Right cardiac atrium (tissue), 5 donors: Measurements from ENCODE around the gene NCKAP5L. TPM values are rescaled to one million over a fixed set of nuclear protein-coding genes. Genes with fewer than 3 reads are reported as not detected.

Experiments used
- ATAC-seq, 2 donors: fragments of 200-7000 bp; cut with Tn5 transposase; one replicate each; pipeline versions ENCODE4 v1.8.0 to v1.9.1; 2020; ENCODE audit warnings: moderate library complexity in 2 of 2, mild to moderate bottlenecking in 1 of 2
- DNase-seq, 3 donors: peaks; one replicate each; pipeline ENCODE4 v3.0.0-alpha.2; 2020
- H3K27ac ChIP-seq: one replicate; pipeline ENCODE4 v1.5.1; 2013; ENCODE audit warnings: mild to moderate bottlenecking, low read length, control low read depth, moderate library complexity
- H3K27me3 ChIP-seq: one replicate; pipeline ENCODE4 v1.6.1; 2013; ENCODE audit not compliant: control insufficient read depth, insufficient read depth
- H3K4me1 ChIP-seq: one replicate; pipeline ENCODE4 v1.6.1; 2013; ENCODE audit warnings: low read length; ENCODE audit not compliant: control insufficient read depth, insufficient read depth
- H3K4me3 ChIP-seq: one replicate; pipeline ENCODE4 v1.5.1; 2013; ENCODE audit warnings: low read length, control low read depth
- H3K9me3 ChIP-seq: one replicate; pipeline ENCODE4 v1.6.1; 2013; ENCODE audit warnings: low read length; ENCODE audit not compliant: control insufficient read depth
- WGBS: extraction: QIAGEN DNeasy Blood & Tissue Kit; methylation state at CpG from one replicate; pipeline ENCODE4 v1.1.7; 2013; 5-methylcytosine and 5-hydroxymethylcytosine counted together
- intact Hi-C, 4 donors: fragments of 100-400 bp; cut with DNase I; formaldehyde crosslinking; loops; one replicate each; pipeline versions ENCODE4 v1.11.0 to v1.14.0; 2022 to 2023
- polyA plus RNA-seq: library from polyadenylated mRNA; stranded (reverse); fragments of 200-250 nt; gene quantifications from one replicate; pipeline ENCODE4 v1.2.3, GENCODE V29; 2013
- total RNA-seq, 4 donors: library from RNA; stranded (reverse); fragmentation: NEBNext Ultra II Directional; extraction: Animal tissue kit (Norgen Biotek cat#: 25700); gene quantifications; one replicate each; pipeline ENCODE4 v1.2.1, GENCODE V29; 2021
- donor health status: healthy with polysubstance abuse.
- donor health status: DM: no; HTN: yes; CAD: no.
- donor health status: DM: no; HTN: no; CAD: no.
- donor health status: DM: no; HTN: yes; CAD: no; lungs with severe emphysema.
- donor health status: DM: yes; HTN: yes; CAD: no.

Gene NCKAP5L
- total and polyA plus RNA-seq, 5 donors: 18.1 to 23.2 (median 21.0) TPM

- WGBS: 78% methylated on average over 7 of the region's 7 CpGs
- peaks cover 5% of the 10 kb centered on the region for H3K4me1 ChIP-seq
- ATAC-seq (no peak), DNase-seq (no peak)
- H3K9me3 ChIP-seq: no peaks in the 10 kb centered on the region
- no peaks in the 10 kb centered on the region for H3K27me3 ChIP-seq
- no peak overlapping the region for H3K27ac ChIP-seq
- H3K4me3 ChIP-seq: no peak overlapping the region
- intact Hi-C loops: no loop called here
Measured at GRCh38 chr12:49798248-49798647, 30.0 kb downstream of the NCKAP5L start.

DNA sequence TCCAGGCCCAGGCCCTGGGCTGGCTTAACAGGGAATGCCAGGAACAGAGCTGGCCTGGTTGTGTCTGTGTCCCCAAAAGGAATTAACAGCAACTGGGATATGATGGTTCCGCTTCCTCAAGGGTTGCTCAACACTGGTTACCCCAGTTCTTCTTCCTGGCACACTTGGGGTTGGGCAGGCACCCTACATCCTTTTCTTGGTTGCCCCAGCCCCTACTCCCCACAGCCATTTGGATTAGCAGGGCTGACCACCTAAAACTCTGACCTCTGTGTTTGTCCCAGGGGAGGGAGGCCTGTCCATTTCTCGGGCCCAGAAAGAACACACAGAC is 30.8 kb downstream of the NCKAP5L start:
- ATAC-seq (no peak), DNase-seq (no peak)
- 69% methylated on average over 2 of the region's 2 CpGs for WGBS
- no peak overlapping the region for H3K27ac ChIP-seq
- peaks cover 5% of the 10 kb centered on the region for H3K4me1 ChIP-seq
- H3K4me3 ChIP-seq: no peak overlapping the region
- intact Hi-C loops: no loop called here
- H3K27me3 ChIP-seq: no peaks in the 10 kb centered on the region
- H3K9me3 ChIP-seq: no peaks in the 10 kb centered on the region

DNA sequence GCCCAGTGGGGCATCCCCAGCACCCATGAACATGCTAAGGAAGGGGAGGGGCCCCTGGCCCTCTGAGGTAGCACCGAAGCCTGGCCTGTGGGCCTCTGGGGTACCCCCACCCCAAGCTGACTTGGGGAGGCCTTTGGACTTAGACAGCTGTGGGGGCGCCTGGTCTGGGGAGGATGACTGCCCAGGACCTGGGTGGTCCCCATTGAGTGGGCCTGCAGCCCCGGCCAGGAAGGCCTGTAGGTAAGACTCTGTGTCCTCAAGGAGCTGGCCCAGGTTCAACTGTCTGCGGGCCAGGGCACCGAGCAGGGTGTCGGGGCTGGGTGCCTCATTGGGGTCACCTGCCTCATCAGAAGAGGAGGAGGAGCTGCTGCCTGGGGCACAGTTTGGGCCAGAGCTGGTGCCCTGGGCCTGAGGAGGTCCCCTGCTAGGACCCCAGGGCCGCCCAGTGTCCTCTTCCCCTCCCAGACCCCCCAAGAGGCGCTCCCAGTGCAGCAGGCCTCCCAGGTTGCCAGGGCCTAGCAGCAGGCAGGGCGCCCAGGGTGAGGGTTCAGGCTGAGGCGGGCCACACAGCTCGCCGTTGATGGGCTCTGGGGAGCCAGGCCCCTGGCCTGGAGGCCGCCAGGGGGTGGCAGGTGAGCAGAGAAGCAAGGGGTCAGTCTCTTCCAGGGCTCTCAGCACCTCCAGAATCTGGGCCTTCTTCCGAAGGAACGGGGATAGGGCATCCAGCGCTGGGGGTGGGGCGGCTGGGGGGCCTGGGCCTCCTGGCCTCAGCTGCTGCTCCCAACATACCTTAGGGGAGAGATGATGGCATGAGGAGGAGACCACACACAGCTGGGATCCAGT is 31.4 kb downstream of the NCKAP5L start:
- intact Hi-C loops: no loop called here
- Histone ChIP-seq H3K4me3 (no peak overlapping the region), H3K27ac (no peak overlapping the region), H3K9me3 (no peaks in the 10 kb centered on the region), H3K4me1 (peaks cover 5% of the 10 kb centered on the region), H3K27me3 (no peaks in the 10 kb centered on the region)
- WGBS: 89% methylated on average over 17 of the region's 17 CpGs
- no peak for DNase-seq
- no peak for ATAC-seq

- 91% methylated on average over 12 of the region's 12 CpGs for WGBS
- ATAC-seq: peak in 1 of 2 donors; percentile 1
Measured at GRCh38 chr12:49796155-49796554, 32.1 kb downstream of the NCKAP5L start.

DNA sequence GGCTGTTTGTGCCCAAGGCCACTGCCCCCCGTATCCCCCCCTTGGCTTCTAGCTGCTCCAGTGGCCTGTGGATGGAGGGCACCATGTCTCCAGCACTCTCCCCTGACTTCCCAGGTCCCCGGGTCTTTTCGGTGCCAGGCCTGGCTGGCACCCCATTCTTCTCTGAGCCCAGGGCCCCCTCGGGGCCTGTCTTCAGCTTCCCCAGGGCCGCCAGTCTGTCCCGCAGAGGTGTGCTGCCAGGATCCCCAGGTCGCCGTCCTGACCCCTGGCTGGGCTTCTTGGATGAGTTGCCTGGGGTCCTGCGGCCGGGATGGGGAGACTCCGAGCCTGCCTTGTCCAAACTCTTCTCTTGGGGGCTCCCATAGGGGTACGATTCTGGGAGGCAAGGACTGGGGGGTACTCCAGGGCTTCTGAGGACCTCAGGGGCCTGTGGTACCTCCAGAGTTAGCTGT is 32.5 kb downstream of the NCKAP5L start:
- H3K27ac ChIP-seq: no peak overlapping the region
- no peaks in the 10 kb centered on the region for H3K27me3 ChIP-seq
- 90% methylated on average over 12 of the region's 12 CpGs for WGBS
- DNase-seq (no peak), ATAC-seq (no peak)
- H3K4me1 ChIP-seq: peaks cover under 1% of the 10 kb centered on the region
- no peak overlapping the region for H3K4me3 ChIP-seq
- no peaks in the 10 kb centered on the region for H3K9me3 ChIP-seq
- intact Hi-C loops: no loop called here

More at GRCh38 chr12:49796155-49796554, 32.1 kb downstream of the NCKAP5L start:
- no peak for DNase-seq
- Histone ChIP-seq H3K27ac (no peak overlapping the region), H3K9me3 (no peaks in the 10 kb centered on the region), H3K27me3 (no peaks in the 10 kb centered on the region), H3K4me1 (peaks cover 5% of the 10 kb centered on the region), H3K4me3 (no peak overlapping the region)
- intact Hi-C loops: no loop called here

DNA sequence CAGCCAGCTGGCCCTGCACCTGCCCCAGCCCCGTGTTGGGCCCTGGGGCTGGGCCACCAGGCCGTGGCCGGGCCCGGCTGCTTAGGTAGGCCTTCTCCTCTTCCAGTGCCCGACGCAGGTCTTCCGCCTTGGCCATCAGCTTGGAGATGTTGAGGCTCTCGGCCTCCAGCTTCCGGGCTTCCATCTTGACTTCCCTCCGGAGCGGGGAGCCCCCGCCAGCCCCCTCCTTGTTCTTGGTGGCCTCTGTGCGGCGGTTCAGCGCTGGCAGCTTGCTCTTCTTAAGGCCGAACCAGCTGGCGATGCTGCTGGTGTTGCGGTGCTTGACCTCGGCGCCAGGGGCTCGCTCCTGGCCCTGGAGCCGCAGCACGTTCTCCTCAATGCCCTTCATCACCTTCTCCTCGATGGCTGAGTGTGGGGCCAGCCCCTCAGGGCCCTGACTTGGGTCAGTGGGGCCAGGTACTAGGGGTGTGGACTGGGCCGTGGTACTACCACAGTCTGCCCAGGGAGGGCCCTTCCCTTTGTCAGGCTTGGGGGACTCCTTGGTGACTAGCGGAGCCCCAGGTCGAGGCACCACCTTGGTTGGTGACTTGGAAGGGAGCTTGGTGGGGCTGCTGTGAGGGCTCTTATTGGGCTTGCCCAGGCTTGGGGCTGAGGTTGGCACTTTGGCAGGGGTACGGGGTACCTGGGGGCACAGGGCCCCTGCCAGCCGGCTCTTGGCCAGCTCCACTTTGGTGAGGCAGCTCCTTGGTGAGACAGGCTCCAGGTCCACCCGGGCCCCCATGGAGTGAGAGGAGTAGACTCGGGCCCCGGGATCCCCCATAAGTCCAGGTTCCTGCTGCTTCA is 33.2 kb downstream of the NCKAP5L start:
- peak in 1 of 2 donors; percentile 3 for ATAC-seq
- DNase-seq: peak in 1 of 3 donors; percentile 55
- intact Hi-C loops: no loop called here
- 91% methylated on average over 32 of the region's 32 CpGs for WGBS
- Histone ChIP-seq H3K27ac (no peak overlapping the region), H3K27me3 (no peaks in the 10 kb centered on the region), H3K4me3 (no peak overlapping the region), H3K9me3 (no peaks in the 10 kb centered on the region), H3K4me1 (no peaks in the 10 kb centered on the region)

- Histone ChIP-seq H3K27me3 (no peaks in the 10 kb centered on the region), H3K4me1 (no peaks in the 10 kb centered on the region), H3K27ac (no peak overlapping the region), H3K9me3 (no peaks in the 10 kb centered on the region), H3K4me3 (no peak overlapping the region)
- DNase-seq (no peak), ATAC-seq (no peak)
- intact Hi-C loops: no loop called here
- 91% methylated on average over 5 of the region's 5 CpGs for WGBS
Measured at GRCh38 chr12:49794021-49794420, 34.2 kb downstream of the NCKAP5L start.

- H3K4me1 ChIP-seq: no peaks in the 10 kb centered on the region
- DNase-seq (no peak), ATAC-seq (no peak)
- WGBS: 89% methylated on average over 9 of the region's 9 CpGs
- H3K27ac ChIP-seq: no peak overlapping the region
- no peak overlapping the region for H3K4me3 ChIP-seq
- intact Hi-C loops: no loop called here
- H3K27me3 ChIP-seq: no peaks in the 10 kb centered on the region
- no peaks in the 10 kb centered on the region for H3K9me3 ChIP-seq
Measured at GRCh38 chr12:49793620-49794019, 34.6 kb downstream of the NCKAP5L start.

DNA sequence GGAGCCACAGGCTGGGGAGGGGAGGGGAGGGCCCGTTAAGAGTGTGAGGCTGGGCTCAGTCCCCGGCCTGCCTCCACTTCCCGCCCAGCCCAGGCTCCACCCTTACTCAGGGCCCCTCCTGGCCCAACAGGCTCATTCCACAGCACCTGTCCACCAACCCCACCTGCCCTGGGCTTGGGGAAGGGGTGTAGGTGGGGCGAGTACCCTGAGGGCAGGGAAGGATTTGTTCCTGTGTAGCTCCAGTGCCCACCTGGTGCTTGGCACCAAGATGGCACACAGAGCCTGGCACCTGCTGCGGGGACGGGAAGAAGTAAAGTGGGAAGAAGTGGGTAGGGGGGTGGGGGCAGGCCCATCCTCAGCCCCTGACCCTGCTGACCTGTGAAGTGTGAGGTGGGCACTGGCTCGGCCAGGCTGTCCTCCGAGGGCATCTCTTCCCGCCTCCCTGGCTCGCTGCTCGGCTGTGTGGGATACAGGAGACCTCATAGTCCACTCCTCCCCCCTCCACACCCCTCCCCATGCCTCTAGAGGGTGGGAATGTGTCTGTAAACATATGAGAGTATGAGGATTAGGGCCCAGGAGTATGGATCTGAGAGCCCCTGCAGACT is 35.1 kb downstream of the NCKAP5L start:
- Histone ChIP-seq H3K4me1 (no peaks in the 10 kb centered on the region), H3K9me3 (no peaks in the 10 kb centered on the region), H3K4me3 (no peak overlapping the region), H3K27ac (no peak overlapping the region), H3K27me3 (no peaks in the 10 kb centered on the region)
- whole genome bisulfite sequencing: 83% methylated on average over 11 of the region's 11 CpGs
- intact Hi-C loops: no loop called here
- peak in 1 of 2 donors; percentile 8 for ATAC-seq
- DNase-seq: no peak

DNA sequence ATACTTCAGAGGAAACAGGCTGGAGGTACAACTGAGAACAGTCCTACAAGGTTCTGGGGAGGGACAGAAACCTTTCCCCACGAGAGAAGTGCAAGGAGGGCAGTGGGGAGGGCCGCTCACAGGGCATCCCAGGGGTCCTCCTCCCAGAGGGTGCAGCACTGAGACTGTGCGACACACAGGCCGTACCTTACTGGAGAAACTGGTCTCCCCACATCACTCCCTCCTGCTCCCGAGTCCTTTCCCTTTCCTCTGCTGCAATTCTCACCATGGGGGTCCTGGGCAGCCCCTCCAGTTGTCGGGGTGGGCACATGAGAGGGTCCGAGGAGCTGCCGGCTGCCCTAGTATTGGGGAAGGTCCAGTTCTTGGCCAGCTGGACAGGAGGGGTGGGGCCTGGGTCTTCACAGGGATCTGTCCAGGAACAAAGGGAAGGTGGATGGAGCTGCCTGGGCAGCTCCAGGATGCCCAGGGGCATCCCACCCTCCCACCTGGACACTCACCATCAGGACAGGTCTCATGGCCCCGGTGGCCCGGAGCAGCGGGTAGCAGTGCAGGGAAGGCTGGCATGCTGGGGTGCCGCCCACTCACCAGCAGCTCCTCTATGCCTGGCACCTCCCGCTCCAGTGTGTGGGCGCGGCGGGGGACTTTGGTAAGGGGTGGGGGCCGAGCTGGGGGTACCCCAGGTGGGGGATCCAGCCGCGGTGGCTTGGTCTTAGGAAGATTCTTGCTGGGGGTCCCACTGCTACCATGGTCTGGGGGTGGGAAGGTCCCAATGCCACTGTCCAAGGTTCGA is 35.8 kb downstream of the NCKAP5L start:
- Histone ChIP-seq H3K4me1 (no peaks in the 10 kb centered on the region), H3K4me3 (no peak overlapping the region), H3K27me3 (no peaks in the 10 kb centered on the region), H3K27ac (no peak overlapping the region), H3K9me3 (no peaks in the 10 kb centered on the region)
- intact Hi-C loops: no loop called here
- WGBS: 90% methylated on average over 20 of the region's 20 CpGs
- ATAC-seq: no peak
- DNase-seq: peak in 1 of 3 donors; percentile 57
